GM18951 (cell line): ENCODE data around the gene CDC45.

ENCODE experiments used
- POLR2A ChIP-seq: IDR thresholded peaks from 4 replicates; pipeline ENCODE4 v1.6.1; 2011; ENCODE audit warnings: mild to moderate bottlenecking; ENCODE audit not compliant: insufficient read length, insufficient read depth; ENCODE audit errors: extremely low read depth
- in situ Hi-C: fragments of 300-500 bp; cut with MboI; formaldehyde crosslinking; loops from one replicate; pipeline ENCODE4 v1.12.0; 2022; ENCODE audit warnings: low sequenced_read_pairs, mixed read lengths, inconsistent platforms; ENCODE audit not compliant: unreplicated experiment

CDC45 gene

DNA sequence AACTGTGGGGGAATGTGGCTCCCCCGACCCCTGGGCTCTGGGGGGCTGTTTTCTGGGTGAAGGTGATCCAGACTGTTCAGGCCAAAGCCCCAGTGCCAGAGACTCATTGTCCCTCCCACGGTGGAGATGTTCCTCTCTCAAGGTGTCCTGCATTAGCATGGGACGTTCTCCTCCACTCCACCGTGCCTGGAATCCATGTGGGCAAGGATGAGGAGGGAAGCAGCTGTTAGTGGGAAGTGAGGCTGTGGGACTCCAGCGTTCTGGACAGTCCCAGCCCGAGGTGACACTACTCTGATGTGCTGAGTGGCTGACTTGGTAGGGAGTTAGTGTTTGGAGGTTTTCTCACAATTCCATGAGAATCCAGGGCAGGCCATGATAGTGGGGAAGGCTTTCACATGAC is 75.9 kb downstream of the CDC45 start:
- in situ Hi-C loops: no loop called here
- no peak for TF ChIP-seq POLR2A

DNA sequence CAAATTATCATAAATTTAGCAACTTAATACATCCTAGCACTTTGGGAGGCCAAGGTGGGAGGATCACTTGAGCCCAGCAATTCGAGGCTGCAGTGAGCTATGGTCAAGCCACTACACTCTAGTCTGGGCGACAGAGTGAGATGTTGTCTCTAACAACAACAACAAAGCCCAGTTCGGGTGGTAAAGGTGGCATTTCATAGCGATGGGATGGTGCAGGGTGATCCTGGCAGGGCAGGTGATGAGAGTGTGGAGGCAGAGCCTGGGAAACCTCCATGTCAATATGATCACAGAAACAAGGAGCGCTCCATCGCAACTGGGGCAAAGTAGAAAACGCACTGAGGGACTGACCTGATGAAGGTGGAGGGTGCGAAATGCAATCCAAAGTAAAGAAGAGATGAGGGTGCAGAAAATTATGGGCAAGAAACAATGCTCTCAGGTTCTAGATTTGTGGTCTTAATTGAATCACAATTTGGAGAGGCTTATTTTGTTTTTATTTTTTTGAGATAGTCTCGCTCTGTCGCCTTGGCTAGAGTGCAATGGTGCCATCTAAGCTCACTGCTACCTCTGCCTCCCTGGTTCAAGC is 77.3 kb downstream of the CDC45 start:
- in situ Hi-C loops: no loop called here
- no peak for TF ChIP-seq POLR2A

DNA sequence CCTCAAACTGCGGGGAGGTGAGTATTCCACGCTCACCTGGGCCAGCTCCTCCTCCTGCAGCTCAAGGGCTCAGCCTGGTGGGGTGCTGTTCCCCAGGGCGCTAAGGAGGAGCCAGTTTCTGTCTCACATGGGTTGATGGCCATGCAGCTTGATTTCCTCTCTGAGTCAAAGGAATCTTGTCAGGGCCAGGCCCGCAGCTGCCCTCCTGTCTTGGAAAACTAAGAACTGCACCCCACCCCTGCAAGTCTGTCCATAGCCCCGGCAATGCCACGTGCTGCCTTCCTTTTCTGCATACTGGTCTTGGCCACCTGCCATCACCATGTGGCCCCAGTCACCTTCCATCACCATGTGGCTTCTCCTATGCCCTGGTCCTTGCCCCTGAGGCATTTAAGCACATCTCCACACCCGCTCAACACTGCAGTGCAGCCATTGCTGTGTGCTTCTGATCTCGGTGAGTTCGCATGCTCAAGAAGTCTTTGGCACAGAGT is 79.6 kb downstream of the CDC45 start:
- in situ Hi-C loops: no loop called here
- TF ChIP-seq POLR2A: no peak

DNA sequence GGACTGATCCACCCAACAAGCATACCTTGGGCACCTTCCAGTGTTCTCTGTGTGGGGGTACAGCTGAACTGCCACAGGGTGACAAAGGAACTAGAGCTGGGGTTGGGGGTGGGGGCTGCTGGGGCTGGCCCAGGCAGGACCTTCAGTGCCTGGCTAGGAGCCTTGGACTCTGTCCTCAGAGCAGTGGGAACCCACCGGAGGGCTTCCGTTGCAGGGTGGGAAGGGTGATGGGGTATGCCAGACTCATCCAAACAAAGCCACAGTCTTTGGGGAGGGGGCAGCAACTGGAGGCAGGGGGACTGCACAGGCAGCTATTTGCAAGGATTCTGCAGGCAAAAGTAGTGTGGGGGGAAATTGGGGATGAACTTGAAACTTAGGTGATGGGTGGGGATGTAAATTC is 80.2 kb downstream of the CDC45 start:
- in situ Hi-C loops: no loop called here
- no peak for TF ChIP-seq POLR2A

DNA sequence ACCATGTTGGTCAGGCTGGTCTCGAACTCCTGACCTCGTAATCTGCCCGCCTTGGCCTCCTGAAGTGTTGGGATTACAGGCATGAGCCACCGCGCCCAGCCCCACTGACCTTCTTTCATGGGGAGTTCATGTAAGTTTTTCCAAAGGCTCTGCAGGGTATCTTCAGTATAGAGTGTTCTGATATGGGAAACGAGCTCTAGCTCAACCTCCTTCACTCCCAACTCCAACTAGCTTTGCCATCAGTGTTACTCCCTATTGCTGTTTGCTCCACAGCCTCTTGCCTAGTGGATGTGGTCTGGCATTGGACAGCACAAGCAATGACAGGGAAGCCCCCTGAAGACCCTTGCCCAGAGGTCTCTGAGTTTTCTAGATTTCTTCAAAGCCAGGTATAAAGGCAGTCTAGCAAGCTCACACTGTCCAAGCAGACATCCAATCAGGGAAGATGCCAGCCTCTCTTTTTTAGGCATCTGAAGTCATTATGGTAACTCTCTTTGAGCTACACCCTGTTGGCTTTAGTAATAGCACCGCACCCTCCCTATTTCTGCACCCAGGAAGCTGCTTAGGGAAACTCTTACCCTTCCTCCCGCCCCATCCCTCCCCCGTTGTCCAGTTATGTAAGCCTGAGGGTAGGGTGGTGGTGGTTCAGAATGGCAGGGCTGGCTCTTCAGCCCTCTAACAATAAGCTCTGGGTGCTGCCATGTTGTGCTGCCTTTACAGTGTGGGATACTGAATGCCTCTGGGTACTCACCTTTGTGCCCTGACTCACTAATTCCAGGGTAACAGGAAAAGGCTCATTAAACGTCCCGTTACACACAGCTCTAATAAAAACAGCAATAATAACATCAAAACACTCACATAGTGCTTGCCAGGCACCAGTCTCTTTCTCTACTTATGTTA is 85.9 kb downstream of the CDC45 start:
- in situ Hi-C loops: no loop called here
- no peak for TF ChIP-seq POLR2A

DNA sequence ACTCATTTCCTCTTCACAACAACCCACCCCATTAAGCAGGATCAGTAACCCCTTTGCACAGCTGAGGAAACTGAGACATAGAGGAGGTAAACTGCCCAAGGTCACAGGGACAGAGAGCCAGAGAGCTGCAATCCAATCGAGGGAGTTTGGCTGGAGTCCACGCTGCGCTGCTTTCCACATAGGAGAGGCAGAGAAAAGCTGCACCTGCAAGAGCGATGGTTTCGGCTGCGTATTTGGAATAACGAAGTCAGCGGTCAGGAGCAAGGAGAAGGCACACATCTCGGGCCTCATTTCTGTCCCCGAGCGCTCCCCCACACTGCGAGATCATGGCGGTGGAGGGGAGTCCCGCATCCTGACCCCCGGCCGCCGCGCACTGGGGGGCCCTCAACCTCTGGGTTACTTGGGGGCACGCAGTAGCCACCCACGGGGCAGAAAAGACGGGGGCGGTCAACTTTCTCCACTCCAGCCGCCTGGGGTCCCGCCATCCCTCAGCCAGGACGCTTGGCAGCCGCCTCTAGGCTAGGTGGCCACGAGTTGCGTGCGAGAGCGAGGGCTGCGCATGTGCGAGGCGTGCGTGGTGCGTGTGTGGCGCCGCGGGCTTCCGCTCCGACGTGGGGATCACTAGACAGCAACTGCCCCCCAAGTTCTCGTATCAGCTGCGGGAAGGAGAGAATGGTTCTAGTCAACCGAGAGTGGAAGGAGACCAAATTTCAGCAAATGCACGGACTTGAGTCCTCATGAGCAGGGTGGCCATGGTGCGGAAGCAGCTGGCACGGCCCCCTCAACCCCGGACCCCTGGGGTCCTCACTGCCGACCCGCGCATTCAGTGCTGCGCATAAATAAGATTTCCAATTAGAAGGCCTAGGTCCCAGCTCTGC is 86.8 kb downstream of the CDC45 start:
- in situ Hi-C loops: no loop called here
- TF ChIP-seq POLR2A: no peak

DNA sequence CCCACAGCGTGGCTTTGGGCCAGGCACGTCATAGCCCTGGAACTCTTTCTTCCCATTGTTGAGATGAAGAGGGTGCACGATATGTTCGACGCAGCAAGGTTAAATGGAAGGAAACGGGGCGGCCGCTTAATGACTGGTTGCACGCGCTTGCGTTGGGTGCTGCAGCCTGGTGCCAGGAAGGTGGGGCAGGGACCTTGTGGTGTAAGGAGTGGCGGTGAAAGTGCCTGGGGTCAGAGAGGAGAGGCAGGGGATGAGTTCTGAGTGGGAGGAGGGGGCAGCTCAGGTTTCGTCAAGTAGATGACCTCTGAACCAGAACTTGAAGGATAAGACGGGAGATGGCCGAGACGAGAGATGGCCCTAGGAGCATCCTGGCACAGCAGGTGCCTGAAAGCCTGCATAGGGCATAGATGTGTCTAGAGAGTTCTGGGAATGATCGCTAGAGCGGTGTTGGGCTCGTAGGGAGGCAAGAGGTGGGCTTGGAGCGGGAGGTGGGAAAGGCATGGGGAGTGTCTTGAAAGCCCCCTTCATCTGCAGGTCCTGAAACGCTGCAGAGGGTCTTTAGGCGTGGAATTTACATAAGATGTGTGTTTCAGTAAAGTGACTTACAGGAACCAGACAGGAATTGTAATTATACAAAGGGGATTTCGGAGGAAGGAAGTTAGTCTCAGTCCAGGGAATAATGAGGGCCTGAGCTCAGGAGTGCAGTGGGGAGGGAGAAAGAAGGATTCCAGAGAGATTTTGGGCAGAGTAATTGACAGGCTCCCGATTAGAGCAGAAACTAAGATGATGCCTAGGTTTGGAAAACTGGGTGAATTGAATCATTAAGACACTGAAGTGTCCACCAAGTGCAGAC is 87.7 kb downstream of the CDC45 start:
- no peak for TF ChIP-seq POLR2A
- in situ Hi-C loops: no loop called here

DNA sequence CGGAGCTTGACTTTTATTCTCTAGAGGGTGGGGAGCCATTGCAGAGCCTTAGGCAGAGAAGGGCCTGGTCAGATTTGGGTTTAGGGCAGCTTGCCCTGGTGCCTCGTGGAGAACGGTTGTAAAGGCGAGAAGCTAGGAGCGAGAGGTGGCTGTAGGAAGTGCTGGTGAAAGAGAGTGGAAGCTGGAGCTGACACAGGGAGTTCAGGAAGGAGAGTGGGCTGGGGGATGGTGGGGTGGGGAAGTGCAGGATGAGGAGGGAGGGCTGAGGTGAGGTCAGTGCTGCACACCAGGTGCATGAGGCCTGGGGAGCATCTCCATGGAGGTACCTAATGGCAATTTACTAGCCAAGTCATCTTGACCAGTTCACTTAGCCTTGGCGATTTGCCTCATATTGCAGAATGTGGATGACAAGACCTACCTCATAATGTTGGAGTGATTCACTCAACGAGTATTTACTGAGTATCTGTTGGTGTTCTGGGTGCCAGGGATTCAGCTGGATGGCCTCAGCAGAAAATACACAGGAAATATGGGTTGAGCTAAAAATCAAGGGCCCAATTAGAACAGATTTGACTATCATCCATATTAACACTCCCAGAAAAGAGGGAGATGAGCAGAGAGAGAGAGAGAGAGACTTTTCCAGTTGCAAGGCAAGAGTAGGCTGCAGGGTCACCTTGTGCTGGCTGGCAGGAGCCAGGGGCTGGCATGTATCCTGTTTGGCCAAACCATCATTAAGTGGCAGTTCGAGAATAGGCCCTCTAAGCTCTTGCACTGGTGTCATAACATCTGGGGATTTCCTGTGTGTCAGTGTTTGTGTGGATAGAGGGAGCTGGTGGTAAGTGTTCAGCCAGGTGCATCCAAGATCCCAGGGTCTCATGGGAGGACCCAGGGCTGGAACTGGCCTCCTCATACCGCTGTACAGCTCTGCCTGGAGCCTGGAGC is 88.9 kb downstream of the CDC45 start:
- in situ Hi-C loops: no loop called here

DNA sequence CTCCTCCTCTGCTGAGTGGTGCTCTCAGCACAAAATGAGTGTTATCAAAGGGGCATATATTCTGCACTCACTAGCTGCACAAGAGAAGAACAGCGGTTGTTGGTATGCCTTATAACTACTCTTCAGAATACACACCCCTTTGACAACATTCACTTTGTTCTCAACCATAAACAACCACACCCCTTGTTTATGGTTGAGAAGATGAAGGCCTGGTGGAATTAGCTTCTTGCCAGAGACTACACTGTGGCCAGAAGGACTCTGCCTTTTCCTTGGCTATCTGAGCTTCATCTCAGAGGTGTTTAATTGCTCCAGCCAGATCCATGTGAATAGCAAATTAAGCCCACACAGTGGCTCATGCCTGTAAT is 89.5 kb downstream of the CDC45 start:
- no peak for TF ChIP-seq POLR2A

More for the DNA sequence above, 88.9 kb downstream of the CDC45 start:
- no peak for TF ChIP-seq POLR2A

DNA sequence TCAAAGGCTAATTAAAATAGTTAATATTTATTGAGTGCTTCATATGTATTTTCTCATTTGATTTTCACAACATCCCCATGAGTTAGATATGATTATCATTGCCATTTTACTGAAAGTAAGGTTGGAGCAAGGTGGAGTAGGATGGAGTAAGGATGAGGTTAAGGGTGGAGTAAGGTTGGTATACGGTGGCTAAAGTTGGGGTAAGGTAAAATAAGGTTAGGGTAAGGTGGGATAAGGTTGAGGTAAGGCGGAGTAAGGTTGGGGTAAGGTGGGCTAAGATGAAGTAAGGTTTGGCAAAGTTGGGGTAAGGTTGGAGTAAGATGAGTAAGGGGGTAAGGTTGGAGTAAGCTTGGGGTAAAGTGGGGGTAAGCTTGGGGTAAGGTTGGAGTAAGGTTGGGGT is 90.3 kb downstream of the CDC45 start:
- in situ Hi-C loops: no loop called here
- TF ChIP-seq POLR2A: no peak

More for the DNA sequence above, 89.5 kb downstream of the CDC45 start:
- in situ Hi-C loops: no loop called here
